ENCODE results near the gene FGA.
A peak's percentile ranks its signal among the peaks of the same experiment; 100 is the strongest.

The FGA gene

DNA sequence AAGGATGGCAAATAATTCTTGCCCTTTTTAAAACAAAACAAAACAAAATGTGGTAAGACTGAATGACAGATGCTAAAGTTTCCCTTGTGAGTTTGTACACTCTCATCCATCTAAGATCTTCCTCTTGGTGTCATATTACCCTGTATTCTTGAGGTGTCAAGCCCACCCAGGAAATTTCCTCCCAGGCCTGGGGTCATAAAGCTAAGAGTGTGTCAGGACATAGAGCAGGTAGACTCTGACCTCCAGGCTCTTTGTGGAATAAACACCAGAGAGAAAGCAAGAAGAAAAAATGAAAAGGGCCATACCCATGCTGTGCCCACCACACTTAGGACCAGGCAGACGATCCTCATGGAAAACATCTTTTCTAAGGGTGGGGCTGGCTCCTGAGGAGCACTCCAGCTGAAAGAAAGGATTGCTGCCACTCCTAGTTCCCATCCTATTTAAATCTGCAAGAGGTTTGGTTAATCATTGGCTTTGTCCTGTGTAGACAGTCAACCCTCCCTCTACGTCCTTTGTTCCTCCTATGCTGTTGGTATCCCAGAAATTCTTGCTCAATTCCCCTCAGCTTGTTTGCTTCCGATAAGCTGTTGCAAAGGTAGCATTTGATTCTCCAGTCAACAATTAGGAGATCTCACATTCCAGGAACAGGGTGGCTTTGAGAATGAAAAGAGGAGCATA lies at the start of gene FGA:
Gene FGA, minus strand, starts transcription at position 414 of the 678 bp plus-strand sequence. Its CDS starts 55 bp downstream, at position 359.
- no peak for DNase-seq (ENCODE audit: low read depth)

DNA sequence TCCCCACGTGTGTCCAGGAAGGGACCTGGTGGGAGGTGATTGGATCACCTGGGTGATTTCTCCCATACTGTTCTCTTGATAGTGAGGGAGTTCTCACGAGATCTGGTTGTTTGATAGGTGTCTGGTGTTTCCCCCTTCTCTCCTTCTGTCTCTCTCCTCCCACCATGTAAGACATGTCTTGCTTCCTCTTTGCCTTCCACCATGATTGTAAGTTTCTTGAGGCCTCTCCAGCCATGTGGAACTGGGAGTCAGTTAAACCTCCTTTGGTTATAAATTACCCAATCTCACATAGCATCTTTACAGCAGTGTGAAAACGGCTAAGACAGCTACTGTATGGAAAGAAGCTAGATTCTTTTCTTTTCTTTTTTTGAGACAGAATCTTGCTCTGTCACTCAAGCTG lies 43.5 kb upstream of the FGA start:
- DNase-seq (ENCODE audit: low read depth), result no peak

DNA sequence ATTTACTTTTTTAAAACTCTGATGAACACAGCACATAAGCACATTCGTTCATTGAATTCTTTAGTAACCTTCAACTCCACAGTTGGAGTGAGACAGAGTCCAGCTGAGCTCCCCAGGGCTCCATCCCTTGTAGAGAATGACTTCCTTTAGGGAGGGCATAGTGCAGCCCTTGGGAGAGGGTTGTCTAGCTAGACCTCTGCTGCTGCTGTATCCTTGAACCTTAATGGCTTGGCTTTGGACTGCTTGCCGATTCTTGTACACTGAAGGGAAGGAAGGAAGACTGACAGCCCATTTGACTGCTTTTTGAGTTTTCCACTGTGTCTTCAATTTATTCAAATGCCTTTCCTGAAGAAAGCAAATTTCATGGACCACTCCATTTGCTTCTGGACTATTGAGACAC lies 41.3 kb upstream of the FGA start:
- DNase-seq (ENCODE audit: low read depth), result no peak

DNA sequence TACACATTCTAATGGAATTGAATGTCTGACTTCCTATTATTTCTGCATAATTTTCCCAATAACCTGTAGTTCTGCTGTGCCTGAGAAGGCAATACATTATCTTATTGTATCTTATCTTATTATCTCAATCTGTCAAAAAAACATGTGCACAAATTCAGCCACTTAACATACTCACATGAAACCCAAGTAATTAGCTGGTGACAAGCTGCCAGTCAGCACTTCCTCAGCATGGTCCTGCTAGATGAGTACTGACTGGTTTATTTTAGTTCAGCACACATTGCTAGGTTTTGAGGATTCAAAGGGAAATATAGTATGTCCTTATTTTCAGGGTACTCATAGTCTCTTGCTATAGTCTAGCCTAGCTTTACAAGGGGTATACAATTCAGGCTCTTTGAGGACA lies 39.8 kb upstream of the FGA start:
- no peak for DNase-seq (ENCODE audit: low read depth)

DNA sequence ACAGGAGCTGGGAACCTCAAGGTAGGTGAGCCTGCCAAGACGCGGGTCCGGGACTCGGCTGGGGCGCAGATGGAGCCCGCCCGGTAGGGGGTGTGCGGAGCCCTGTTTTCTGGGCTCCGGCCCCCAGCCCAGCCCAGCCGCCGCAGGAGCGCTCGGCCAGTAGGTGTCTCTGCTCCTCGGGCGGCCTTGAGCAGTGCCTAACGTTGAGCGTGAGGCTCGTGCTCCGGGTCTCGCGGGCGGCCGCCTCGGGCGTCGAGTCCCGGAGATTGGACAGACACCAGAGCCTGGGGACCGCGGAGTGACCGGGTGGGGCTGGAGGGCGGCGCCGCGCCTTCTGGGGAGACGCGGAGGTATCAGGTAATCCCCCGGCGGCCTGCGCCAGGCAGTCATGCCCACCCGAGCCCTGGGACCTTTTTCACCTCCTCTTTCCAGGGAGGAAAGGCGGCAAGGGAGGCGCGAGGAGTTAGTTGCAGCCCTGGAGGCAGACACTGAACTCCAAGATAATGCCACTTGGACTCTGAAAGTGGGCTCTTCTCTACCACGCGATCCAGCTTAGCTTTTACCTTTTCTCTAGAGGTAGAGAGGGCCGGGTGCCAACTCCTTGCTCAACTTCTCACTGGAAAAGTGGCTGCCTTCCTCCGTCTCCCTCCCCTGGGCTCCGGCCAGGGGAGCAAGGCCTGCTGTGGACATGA lies 36.4 kb upstream of the FGA start:
- peak; percentile 3 for DNase-seq (ENCODE audit: low read depth)

DNA sequence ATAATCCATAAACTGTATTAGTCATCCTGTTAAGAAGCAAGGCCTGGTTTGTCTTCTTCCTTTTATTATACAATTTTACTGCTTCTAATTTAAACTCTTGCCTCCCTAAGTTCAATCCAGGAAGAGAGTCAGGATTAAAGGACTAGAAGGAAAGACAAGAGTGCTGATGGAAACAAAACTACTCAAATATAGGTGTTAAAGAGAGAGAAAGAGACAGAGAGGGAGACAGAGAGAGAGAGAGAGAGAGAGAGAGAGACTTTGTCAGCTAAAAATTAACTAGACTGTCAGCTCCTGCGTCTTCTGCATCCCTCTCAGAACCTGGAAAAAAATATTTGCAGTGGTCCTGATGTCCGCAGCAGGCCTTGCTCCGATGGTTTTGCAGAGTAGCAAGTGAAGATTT lies 35.4 kb upstream of the FGA start:
- no peak for DNase-seq (ENCODE audit: low read depth)

DNA sequence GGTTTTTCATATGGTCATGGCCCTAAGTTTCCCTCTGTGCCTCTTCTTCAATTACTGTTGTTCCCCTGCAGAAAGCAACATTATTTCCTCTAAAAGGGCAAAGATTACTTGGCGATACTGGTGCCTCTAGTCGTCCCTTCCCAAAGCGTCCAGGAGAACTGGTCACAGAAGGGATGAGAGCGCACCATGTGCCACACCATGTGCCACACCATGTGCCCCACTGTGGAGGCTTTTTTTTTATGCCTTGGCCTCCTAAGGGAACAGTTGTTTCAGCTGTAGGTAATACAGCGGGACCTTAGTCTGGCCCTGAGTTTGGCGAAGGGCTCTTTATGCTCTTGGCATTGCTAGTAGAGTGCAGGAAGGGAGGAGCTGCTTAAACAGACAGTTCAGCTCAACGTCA lies 33.5 kb upstream of the FGA start:
- no peak for DNase-seq (ENCODE audit: low read depth)

DNA sequence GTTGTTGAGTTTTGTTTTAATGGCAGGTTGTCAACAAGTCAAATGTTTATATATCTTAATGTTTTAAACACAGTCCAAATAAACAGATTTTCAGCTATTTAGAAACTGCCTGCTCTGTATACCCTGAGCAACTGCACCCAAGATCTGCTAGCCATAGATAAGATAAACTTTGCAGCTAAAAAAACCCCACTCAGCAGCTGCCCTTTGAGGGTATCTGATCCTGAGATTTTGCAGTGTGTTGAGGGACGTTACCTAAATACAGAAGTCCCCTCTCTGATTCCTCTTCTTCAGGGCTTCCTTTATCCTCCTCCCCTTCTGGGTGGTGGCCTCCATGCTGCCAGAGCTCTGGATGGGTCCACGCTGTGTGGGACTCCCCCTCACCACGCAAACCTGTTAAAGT lies 32.9 kb upstream of the FGA start:
- DNase-seq (ENCODE audit: low read depth), result no peak

DNA sequence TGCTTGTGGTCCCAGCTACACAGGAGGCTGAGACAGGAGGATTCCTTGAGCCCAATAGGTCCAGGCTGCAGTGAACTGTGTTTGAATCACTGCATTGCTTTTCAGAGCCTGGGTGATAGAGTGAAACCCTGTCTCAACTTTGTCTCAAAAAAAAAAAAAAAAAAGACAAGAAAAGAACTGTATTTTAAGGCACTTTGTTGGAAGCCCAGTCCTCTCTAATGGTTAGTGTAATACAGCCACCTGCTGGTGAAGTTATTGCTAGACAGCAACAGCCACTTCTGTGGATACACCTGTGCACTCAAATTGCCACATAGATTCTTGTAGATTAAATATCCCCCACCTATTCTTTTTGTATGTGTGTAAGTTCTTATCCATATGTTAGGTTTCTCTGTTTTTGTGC lies 32.1 kb upstream of the FGA start:
- no peak for DNase-seq (ENCODE audit: low read depth)

DNA sequence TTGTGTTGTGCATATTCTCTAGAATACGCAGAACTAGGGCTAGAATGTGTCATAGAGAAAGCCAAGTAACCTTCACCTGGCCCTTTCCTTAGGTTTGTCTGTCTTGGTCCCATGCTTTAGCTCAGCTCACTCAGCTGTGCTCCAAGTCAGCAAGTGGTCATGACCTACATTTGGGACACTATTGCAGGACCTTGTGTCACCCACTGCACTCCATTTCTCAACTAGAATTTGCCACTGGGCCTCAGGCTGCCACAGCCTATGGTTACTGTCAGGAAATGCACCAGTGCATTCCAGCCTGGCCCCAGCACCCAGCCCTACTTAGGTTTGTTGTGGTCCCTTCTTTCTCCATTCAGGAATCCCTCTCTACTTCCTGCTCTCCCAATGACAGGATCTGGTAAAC lies 29.6 kb upstream of the FGA start:
- DNase-seq (ENCODE audit: low read depth), result no peak

DNA sequence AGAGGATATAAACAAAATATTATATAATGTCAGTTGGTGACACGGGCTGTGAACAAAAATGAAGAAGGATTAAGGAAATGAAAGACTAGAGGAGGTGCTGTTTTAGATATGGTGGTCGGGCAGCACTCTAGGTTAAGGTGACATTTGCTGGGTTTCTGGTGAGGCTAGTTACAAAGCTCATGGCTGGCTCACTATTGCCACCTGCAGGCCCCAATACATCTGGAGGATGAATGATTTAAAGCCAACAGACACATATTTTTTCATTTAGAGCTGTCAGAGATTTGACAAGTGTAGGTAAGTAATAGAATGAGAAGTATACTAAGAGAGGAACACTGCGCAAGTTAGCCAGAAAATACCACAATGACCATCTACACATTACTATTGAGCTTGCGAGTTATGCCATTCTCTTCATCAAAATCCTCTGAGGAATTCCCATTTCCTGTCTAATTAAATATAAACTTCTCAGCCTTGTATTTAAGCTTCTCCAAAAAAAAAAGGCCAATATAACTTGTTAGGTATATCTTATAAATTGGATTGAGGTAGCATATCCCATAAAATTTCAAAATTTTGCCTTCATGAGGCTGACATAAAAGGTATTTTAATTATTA lies 28.3 kb upstream of the FGA start:
- DNase-seq (ENCODE audit: low read depth), result no peak

DNA sequence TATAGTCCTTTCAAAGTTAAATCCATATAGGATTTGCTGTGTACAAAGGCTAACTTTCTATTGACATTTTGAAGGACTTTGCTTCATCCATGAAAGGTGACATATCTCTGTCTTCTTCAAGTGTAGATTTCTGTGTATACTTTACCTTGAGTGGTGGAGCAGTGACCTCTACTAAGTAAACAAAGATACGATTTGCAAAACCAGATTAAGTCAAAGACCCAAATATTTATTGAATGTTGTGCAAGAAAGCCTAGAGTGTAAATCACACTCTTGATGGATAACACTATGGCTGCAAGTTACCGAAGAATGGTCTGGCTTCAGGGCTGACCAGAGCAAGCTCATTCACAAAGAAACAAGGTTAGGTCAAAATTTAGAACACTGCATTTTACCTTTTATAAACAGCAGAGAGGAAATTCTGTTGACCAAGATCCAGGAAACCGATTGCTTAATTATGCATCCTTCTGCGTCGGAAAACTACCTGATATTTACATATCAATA lies 27.3 kb upstream of the FGA start:
- DNase-seq (ENCODE audit: low read depth), result no peak

DNA sequence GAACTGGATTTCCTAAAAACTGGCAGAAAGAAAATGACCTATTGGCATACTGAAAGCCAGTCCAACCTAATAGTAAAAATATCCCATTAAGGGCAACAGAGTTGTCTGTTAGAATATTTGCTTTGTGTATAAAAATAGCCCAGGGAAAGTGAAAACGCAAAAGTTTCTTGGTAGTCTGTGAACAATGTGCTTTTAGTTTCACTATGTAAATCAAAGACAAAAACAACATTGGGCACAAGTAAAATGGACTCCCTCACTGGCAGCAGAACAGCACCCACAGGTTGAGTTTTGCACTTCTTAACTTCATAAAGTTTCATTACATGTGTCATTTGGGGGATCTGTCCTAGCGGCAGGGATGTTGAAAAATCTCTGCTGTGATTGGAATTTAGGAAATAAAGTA lies 26.2 kb upstream of the FGA start:
- DNase-seq (ENCODE audit: low read depth), result no peak

DNA sequence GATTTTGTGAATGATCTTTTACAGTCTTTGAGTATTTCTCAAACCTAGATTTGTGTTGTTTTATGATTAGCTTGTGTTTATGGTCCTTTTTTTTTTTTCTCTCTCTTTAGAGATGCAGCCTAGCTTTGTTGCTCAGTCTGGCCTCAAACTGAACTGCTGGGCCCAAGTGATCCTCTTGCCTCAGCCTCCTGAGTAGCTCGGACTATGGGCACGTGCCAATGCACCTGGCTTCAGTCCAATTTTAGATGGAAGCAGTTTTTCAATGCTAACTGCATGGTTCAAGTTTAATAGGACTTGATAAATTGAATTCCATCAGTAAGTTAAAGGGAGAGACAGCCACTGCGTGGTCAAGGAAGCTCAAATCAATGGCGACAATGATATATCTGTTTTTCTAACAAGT lies 25.7 kb upstream of the FGA start:
- no peak for DNase-seq (ENCODE audit: low read depth)

DNA sequence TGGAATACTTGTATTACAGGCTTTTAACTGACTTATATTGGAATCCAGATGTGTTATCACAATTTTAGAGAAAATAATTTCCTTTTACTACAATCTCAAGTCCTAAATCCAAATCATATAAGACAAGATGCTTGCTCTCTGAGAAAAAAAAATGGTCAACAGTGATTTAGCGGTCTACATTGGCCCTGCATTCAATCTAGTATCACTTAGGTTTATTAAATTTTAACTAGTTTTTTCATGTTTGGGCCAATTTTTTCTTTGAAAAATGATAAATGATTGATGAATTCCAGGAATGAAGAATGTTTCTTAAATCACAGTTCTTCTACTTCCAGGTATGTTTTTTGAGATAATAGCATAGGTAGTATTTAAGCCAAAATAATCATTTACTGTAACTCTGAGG lies 24.7 kb upstream of the FGA start:
- no peak for DNase-seq (ENCODE audit: low read depth)

DNA sequence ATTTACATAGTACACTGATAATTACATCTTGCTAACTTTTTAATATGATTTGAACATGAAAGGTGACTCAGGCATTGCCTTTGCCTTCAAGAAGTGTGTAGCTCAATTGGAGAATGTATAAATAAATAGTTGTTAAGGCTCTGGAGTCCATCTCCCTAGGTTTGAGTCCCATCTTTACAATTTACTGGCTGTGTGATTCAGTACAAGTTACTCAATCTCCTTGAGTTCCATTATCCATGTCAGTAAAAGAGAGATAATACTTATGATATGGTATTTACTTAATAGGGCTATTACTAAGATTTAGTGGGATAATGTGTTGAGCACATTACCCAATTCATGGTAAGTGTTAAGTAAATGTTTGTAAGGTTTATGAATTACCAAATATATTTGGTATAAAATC lies 23.8 kb upstream of the FGA start:
- DNase-seq (ENCODE audit: low read depth), result no peak

DNA sequence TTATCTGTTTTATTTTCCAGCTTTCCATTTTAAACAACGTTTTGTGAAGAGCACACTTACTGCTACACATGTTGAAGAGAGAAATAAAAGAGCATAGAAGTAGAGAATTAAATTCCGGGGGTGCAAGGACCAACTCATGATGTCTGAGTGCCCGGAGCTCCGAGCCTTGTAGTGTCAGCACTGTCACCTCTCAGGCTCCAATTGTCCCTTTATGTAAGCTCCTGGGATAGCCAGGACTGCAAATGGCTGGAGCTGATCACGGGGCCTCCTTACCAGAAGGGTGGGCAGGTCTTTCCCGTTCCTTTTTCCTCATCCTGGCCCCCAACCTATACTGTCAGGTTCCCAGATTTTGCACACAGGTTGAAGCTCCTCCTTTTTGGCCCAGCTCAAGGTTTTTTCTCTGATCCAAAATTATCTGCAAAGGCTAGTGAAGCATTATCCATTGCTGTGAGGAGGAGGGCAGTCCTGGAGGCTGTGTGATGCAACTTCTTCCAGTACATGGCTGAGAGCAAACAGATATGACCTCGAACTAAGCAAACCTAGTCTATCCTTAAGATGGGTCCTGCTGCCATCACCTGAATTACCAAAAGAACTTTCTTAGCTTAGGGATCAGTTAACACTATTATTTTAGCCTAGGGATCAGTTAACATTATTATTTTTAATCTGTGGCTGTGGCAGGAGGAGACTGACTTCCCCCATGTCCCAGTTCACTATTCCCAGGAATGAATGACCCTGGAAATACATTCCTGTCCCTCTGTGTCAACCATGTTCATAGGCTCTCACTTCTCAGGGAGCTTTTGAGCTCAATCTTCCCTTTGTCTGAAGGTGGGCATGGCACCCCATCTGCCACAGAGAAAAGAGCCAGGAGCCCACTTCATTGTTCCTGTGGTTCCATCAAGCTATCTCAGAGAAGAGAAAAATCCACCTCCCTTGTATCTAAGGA lies 22.2 kb upstream of the FGA start, which contains the start of gene FGG:
Gene FGG, minus strand, starts transcription at position 185 of the 943 bp plus-strand sequence. Its CDS starts 47 bp downstream, at position 138.
- DNase-seq (ENCODE audit: low read depth), result no peak

DNA sequence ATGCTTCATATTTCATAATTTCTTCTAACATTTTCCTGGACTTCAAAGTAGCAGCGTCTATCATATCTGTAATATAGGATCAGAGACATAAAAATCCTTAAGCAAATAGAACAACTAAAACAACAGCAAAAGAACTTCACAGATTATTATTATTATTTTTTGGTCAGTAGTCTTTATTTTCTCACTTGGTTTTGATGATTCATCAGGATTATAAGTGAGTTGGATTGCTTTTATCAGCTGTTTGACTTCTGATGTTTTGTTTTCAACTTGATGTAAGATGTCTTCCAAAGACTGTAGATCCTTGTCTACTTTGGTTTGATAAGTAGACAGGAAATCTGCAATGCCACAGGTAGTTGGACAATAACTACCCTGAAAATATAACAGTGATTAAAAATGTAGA lies 21.3 kb upstream of the FGA start:
- no peak for DNase-seq (ENCODE audit: low read depth)

DNA sequence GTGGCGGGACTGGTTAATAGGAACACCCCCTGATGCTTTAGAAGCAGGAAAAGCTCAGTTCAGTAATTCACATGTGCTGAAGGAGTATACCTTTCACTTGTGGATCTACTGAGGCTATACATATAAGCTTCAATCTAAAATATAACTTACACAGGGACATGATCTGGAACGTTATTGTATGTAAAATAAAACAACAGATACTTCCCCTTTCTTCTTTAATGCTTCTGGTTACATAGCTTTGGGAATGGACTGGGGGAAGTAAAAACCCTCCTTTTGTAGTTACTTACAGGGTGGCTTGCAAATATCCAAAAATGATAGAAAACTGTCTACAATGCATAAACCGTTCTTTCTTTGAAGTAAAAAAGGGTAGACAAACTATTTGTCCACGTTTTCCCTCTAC lies 20.0 kb upstream of the FGA start:
- DNase-seq (ENCODE audit: low read depth), result no peak

DNA sequence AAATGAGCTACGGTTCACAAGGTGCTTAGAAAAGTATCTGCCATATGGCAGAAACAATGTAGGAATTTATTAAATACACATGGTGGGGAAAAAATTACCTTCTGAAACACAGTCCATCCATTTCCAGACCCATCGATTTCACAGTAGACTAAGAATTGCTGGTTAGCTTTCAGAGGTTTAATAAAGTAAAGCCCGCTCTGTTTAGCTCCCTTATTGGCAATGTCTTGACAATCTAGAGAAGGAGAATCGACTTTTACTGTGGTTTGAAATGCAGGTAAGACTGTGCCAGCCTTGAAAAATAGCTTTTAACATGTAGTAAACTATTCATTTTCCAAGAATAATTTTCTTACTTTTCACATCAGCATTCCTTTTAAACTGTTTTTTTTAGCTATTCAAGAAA lies 19.0 kb upstream of the FGA start:
- no peak for DNase-seq (ENCODE audit: low read depth)

DNA sequence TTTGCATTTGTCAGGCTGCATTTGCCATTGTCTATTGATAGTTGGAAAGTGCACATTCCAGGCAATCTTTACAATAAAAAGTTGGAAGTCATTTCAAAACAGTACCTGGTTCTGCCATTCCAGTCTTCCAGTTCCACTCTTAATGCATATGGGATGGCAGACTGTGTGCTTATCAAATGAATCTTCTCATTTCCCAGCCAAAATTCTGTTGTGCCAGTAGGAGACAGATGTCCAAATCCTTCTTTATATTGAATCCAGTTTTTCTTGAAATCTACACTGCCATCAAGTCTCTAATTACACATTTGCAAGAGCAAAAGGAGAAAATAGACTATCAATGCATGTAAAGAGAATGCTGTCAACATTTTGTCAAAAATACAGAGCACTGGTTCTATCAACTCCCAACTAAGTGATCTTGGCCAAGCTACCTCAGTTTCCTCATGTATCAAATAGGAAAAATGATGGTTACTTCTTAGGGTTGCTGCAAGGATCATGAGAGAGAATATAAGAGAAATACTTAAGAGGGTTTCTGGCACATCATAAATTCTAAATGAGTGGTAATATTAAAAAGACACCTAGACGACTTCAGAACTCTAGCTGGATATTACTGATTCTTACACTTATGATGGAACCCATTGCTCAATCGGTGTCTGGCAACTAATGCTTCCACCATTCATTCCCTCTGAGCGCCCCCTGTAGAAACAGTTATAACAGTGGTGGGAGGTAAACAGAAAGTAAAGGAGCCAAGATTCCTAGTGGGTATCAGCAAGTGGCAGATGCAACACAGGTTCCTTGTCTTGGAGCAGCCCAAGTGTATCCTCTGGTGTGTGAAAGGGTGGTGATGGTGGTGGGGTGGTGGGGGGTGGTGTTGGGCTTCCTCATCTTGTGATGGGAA lies 18.1 kb upstream of the FGA start:
- no peak for DNase-seq (ENCODE audit: low read depth)

All from stimulated activated CD8-positive, alpha-beta memory T cell treated with anti-CD3 and anti-CD28 coated beads, Interleukin-12 subunit alpha, Interleukin-12 subunit beta, amount 100 ng/mL, for 4 hours (primary cell).